ENCODE data around the gene TNFSF11. TPM values are rescaled to one million over a fixed set of nuclear protein-coding genes. Genes with fewer than 3 reads are reported as not detected.
A peak's percentile ranks its signal among the peaks of the same experiment; 100 is the strongest.

The TNFSF11 gene, protein sequence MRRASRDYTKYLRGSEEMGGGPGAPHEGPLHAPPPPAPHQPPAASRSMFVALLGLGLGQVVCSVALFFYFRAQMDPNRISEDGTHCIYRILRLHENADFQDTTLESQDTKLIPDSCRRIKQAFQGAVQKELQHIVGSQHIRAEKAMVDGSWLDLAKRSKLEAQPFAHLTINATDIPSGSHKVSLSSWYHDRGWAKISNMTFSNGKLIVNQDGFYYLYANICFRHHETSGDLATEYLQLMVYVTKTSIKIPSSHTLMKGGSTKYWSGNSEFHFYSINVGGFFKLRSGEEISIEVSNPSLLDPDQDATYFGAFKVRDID
- 0.08 TPM for polyA plus RNA-seq (2013, experiment 1 of 2)
- polyA plus RNA-seq (2013, experiment 2 of 2): 0.10 TPM

DNA sequence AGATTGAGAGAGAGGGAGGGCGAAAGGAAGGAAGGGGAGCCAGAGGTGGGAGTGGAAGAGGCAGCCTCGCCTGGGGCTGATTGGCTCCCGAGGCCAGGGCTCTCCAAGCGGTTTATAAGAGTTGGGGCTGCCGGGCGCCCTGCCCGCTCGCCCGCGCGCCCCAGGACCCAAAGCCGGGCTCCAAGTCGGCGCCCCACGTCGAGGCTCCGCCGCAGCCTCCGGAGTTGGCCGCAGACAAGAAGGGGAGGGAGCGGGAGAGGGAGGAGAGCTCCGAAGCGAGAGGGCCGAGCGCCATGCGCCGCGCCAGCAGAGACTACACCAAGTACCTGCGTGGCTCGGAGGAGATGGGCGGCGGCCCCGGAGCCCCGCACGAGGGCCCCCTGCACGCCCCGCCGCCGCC, at the start of gene TNFSF11:
TNFSF11 (plus strand) TSS at position 142 of the 400 bp plus-strand sequence; CDS start at position 294, 152 bp downstream.
- no peak within 1 kb of the TSS for H2BK5ac ChIP-seq (ENCODE audit: low read length)
- no peak within 1 kb of the TSS for H3K27ac ChIP-seq (replicated peaks; ENCODE audit: low read length)
- H4K91ac ChIP-seq (ENCODE audit: low read depth, low read length, poor library complexity): no peak within 1 kb of the TSS
- peak within 1 kb of the TSS; percentile 70 for H3K23ac ChIP-seq (ENCODE audit: low read depth, low read length, poor library complexity)
- H3K4me2 ChIP-seq (ENCODE audit: insufficient read depth, low read length, poor library complexity, severe bottlenecking): peak within 1 kb of the TSS; percentile 88
- peaks cover 8 to 49% (median 22%) of the 10 kb centered on the region in 3 experiments for H3K27me3 ChIP-seq (ENCODE audit: control insufficient read depth in 3 of 3, insufficient read depth in 3 of 3, low read depth in 1 of 3, low read length in 3 of 3)
- no peaks in the 10 kb centered on the region for H3K4me1 ChIP-seq (ENCODE audit: control insufficient read depth in 2 of 2, insufficient read depth in 1 of 2, low read depth in 1 of 2, low read length in 2 of 2)
- no peaks in the 10 kb centered on the region for H3K9me3 ChIP-seq (replicated peaks in 1 of 2; ENCODE audit: control insufficient read depth in 2 of 2, insufficient read depth in 1 of 2, low read depth in 1 of 2, low read length in 2 of 2)
- peak within 1 kb of the TSS; percentile 68 for H3K9ac ChIP-seq (ENCODE audit: low read depth, low read length, poor library complexity)
- WGBS, 2 donors (ENCODE audit: extremely low coverage in 2 of 2, insufficient read length in 2 of 2, insufficient replicate concordance in 1 of 2): no CpG with 5 or more reads among the region's 39 CpGs
- H4K8ac ChIP-seq (ENCODE audit: low read depth, low read length): no peak within 1 kb of the TSS
- no peaks in the 10 kb centered on the region for H3K36me3 ChIP-seq (replicated peaks in 1 of 2; ENCODE audit: control insufficient read depth in 2 of 2, insufficient read depth in 2 of 2, low read length in 2 of 2)
- H2AFZ ChIP-seq (ENCODE audit: low read length): peak within 1 kb of the TSS; percentile 49
- H3K4me3 ChIP-seq (ENCODE audit: low read length in 2 of 2): peak within 1 kb of the TSS in 1 of 2 donors; percentile 79
- no peak within 1 kb of the TSS for H2BK12ac ChIP-seq (ENCODE audit: low read length)
- peak within 1 kb of the TSS; percentile 67 for H3K18ac ChIP-seq (ENCODE audit: low read length)
- no peaks in the 10 kb centered on the region for H3K79me1 ChIP-seq (ENCODE audit: low read depth, low read length)
- DNase-seq (ENCODE audit: low spot score): no peak
- peak within 1 kb of the TSS; percentile 49 for H3K14ac ChIP-seq (ENCODE audit: low read length)
- H2BK15ac ChIP-seq (ENCODE audit: low read length): peak within 1 kb of the TSS; percentile 70
- H2AK5ac ChIP-seq (ENCODE audit: low read depth, low read length): no peak within 1 kb of the TSS
- H3K4ac ChIP-seq (ENCODE audit: low read length): no peak within 1 kb of the TSS
- no peak within 1 kb of the TSS for H2BK120ac ChIP-seq (ENCODE audit: low read depth, low read length)

DNA sequence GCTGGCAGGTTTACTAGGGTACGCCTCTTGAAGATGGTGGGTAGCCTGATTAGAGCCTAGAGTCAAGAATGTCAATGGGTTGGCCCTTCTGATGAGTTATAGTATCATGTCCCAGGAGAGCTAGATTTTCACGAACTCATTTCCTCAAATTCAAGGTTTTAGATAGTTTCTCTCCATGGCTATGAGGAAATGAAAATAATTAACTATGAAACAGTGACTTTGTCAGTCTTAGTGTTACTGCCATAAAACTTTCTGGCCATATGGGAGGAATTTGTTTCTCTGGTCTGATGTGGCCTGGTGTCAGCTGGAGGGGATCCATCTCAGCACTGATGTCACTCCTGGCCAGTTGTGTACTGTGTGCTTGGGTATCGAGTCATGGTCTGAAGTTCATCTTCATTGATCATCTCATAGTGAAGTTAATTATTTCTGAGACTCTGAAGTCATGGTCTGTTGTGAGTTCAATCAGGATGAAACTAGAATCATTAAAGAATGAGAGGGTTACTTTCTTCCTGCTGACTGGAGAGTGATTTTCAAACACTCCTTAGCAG, 49.4 kb upstream of the TNFSF11 start:
- H3K27me3 ChIP-seq (ENCODE audit: control insufficient read depth in 3 of 3, insufficient read depth in 3 of 3, low read depth in 1 of 3, low read length in 3 of 3): no peaks in the 10 kb centered on the region
- no peak overlapping the region for H3K23ac ChIP-seq (ENCODE audit: low read depth, low read length, poor library complexity)
- peaks cover 0 to 4% of the 10 kb centered on the region in 2 donors for H3K4me1 ChIP-seq (ENCODE audit: control insufficient read depth in 2 of 2, insufficient read depth in 1 of 2, low read depth in 1 of 2, low read length in 2 of 2)
- H2AFZ ChIP-seq (ENCODE audit: low read length): no peak overlapping the region
- H2BK12ac ChIP-seq (ENCODE audit: low read length): no peak overlapping the region
- H3K4ac ChIP-seq (ENCODE audit: low read length): no peak overlapping the region
- H3K79me1 ChIP-seq (ENCODE audit: low read depth, low read length): no peaks in the 10 kb centered on the region
- no peaks in the 10 kb centered on the region for H3K9me3 ChIP-seq (replicated peaks in 1 of 2; ENCODE audit: control insufficient read depth in 2 of 2, insufficient read depth in 1 of 2, low read depth in 1 of 2, low read length in 2 of 2)
- no peak overlapping the region for H2BK15ac ChIP-seq (ENCODE audit: low read length)
- H4K91ac ChIP-seq (ENCODE audit: low read depth, low read length, poor library complexity): no peak overlapping the region
- H3K36me3 ChIP-seq (replicated peaks in 1 of 2; ENCODE audit: control insufficient read depth in 2 of 2, insufficient read depth in 2 of 2, low read length in 2 of 2): no peaks in the 10 kb centered on the region
- no peak overlapping the region for H3K4me3 ChIP-seq (ENCODE audit: low read length in 2 of 2)
- H3K18ac ChIP-seq (ENCODE audit: low read length): no peak overlapping the region
- no peak for DNase-seq (ENCODE audit: low spot score)
- H2BK5ac ChIP-seq (ENCODE audit: low read length): no peak overlapping the region
- H3K14ac ChIP-seq (ENCODE audit: low read length): no peak overlapping the region
- H2BK120ac ChIP-seq (ENCODE audit: low read depth, low read length): no peak overlapping the region
- H2AK5ac ChIP-seq (ENCODE audit: low read depth, low read length): no peak overlapping the region
- no peak overlapping the region for H4K8ac ChIP-seq (ENCODE audit: low read depth, low read length)
- H3K4me2 ChIP-seq (ENCODE audit: insufficient read depth, low read length, poor library complexity, severe bottlenecking): no peak overlapping the region
- no peak overlapping the region for H3K27ac ChIP-seq (replicated peaks; ENCODE audit: low read length)
- no peak overlapping the region for H3K9ac ChIP-seq (ENCODE audit: low read depth, low read length, poor library complexity)
- WGBS, 2 donors (ENCODE audit: extremely low coverage in 2 of 2, insufficient read length in 2 of 2, insufficient replicate concordance in 1 of 2): no CpG with 5 or more reads among the region's 3 CpGs

DNA sequence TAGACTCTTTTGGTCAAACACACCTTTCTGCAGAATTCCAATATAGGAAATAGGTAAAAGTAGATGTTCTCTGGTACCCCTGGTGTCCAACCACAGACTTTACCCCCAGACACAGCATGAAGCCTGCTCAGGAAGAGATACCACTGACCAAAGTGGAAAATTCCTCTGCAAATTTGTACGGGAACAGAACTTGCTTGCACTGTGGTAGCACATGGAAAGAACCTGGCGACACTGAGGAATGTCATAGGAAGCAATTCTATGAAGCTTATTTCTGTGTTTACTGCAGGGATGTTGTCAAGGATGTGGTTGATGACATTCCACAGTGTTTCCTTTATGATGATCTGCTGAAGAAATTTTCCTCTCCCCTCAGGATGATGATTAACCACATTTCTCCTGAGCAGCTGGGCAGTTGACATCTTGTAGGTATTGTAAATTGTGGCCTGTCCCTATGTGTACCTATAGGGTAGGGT, 48.9 kb upstream of the TNFSF11 start:
- no peak for DNase-seq (ENCODE audit: low spot score)
- H3K4me1 ChIP-seq (ENCODE audit: control insufficient read depth in 2 of 2, insufficient read depth in 1 of 2, low read depth in 1 of 2, low read length in 2 of 2): peaks cover 0 to 4% of the 10 kb centered on the region in 2 donors
- no peaks in the 10 kb centered on the region for H3K36me3 ChIP-seq (replicated peaks in 1 of 2; ENCODE audit: control insufficient read depth in 2 of 2, insufficient read depth in 2 of 2, low read length in 2 of 2)
- H2AK5ac ChIP-seq (ENCODE audit: low read depth, low read length): no peak overlapping the region
- H3K79me1 ChIP-seq (ENCODE audit: low read depth, low read length): no peaks in the 10 kb centered on the region
- H2BK5ac ChIP-seq (ENCODE audit: low read length): no peak overlapping the region
- no peak overlapping the region for H4K91ac ChIP-seq (ENCODE audit: low read depth, low read length, poor library complexity)
- no peak overlapping the region for H2BK12ac ChIP-seq (ENCODE audit: low read length)
- H3K4ac ChIP-seq (ENCODE audit: low read length): no peak overlapping the region
- no peaks in the 10 kb centered on the region for H3K27me3 ChIP-seq (ENCODE audit: control insufficient read depth in 3 of 3, insufficient read depth in 3 of 3, low read depth in 1 of 3, low read length in 3 of 3)
- H3K27ac ChIP-seq (replicated peaks; ENCODE audit: low read length): no peak overlapping the region
- no peak overlapping the region for H3K4me3 ChIP-seq (ENCODE audit: low read length in 2 of 2)
- no peak overlapping the region for H2BK15ac ChIP-seq (ENCODE audit: low read length)
- no peak overlapping the region for H3K23ac ChIP-seq (ENCODE audit: low read depth, low read length, poor library complexity)
- H3K9me3 ChIP-seq (replicated peaks in 1 of 2; ENCODE audit: control insufficient read depth in 2 of 2, insufficient read depth in 1 of 2, low read depth in 1 of 2, low read length in 2 of 2): no peaks in the 10 kb centered on the region
- H3K14ac ChIP-seq (ENCODE audit: low read length): no peak overlapping the region
- H3K18ac ChIP-seq (ENCODE audit: low read length): no peak overlapping the region
- no peak overlapping the region for H4K8ac ChIP-seq (ENCODE audit: low read depth, low read length)
- H2BK120ac ChIP-seq (ENCODE audit: low read depth, low read length): no peak overlapping the region
- no peak overlapping the region for H3K9ac ChIP-seq (ENCODE audit: low read depth, low read length, poor library complexity)
- WGBS, 2 donors (ENCODE audit: extremely low coverage in 2 of 2, insufficient read length in 2 of 2, insufficient replicate concordance in 1 of 2): no CpG with 5 or more reads among the region's 2 CpGs
- no peak overlapping the region for H2AFZ ChIP-seq (ENCODE audit: low read length)
- no peak overlapping the region for H3K4me2 ChIP-seq (ENCODE audit: insufficient read depth, low read length, poor library complexity, severe bottlenecking)

DNA sequence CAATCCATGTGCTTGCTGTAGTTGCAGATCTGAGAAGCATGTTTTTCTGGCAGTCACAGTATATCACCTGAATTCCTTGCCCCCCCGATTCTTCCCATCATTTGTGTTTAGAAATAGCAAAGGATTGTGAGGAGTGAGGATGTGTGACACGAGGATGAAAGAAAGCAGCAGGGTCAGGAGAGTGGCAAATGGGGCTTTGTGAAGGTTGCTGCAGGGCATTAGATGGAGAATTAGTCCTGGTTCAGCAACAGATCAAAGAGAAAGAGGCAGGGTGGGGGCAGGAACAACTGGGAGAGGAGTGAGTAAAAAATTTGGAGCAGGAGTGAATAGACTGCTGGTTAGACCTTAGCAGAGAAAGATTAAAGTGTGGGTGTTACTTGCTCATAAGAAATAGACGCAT, 47.7 kb upstream of the TNFSF11 start:
- Histone ChIP-seq H3K4ac (ENCODE audit: low read length) (no peak overlapping the region), H3K23ac (ENCODE audit: low read depth, low read length, poor library complexity) (peak overlapping the region; percentile 66), H2AK5ac (ENCODE audit: low read depth, low read length) (no peak overlapping the region), H3K4me1 (ENCODE audit: control insufficient read depth in 2 of 2, insufficient read depth in 1 of 2, low read depth in 1 of 2, low read length in 2 of 2) (peaks cover 0 to 4% of the 10 kb centered on the region in 2 donors), H3K27me3 (ENCODE audit: control insufficient read depth in 3 of 3, insufficient read depth in 3 of 3, low read depth in 1 of 3, low read length in 3 of 3) (no peaks in the 10 kb centered on the region), H2BK120ac (ENCODE audit: low read depth, low read length) (no peak overlapping the region), H3K9me3 (replicated peaks in 1 of 2; ENCODE audit: control insufficient read depth in 2 of 2, insufficient read depth in 1 of 2, low read depth in 1 of 2, low read length in 2 of 2) (no peaks in the 10 kb centered on the region), H4K91ac (ENCODE audit: low read depth, low read length, poor library complexity) (no peak overlapping the region), H3K14ac (ENCODE audit: low read length) (no peak overlapping the region), H3K4me2 (ENCODE audit: insufficient read depth, low read length, poor library complexity, severe bottlenecking) (no peak overlapping the region), H3K36me3 (replicated peaks in 1 of 2; ENCODE audit: control insufficient read depth in 2 of 2, insufficient read depth in 2 of 2, low read length in 2 of 2) (no peaks in the 10 kb centered on the region), H2AFZ (ENCODE audit: low read length) (no peak overlapping the region), H3K79me1 (ENCODE audit: low read depth, low read length) (no peaks in the 10 kb centered on the region), H2BK5ac (ENCODE audit: low read length) (no peak overlapping the region), H3K27ac (replicated peaks; ENCODE audit: low read length) (no peak overlapping the region), H2BK12ac (ENCODE audit: low read length) (no peak overlapping the region), H3K4me3 (ENCODE audit: low read length in 2 of 2) (no peak overlapping the region), H4K8ac (ENCODE audit: low read depth, low read length) (no peak overlapping the region), H3K9ac (ENCODE audit: low read depth, low read length, poor library complexity) (peak overlapping the region; percentile 74), H3K18ac (ENCODE audit: low read length) (peak overlapping the region; percentile 35), H2BK15ac (ENCODE audit: low read length) (no peak overlapping the region)
- no peak for DNase-seq (ENCODE audit: low spot score)
- no CpG with 5 or more reads among the region's 3 CpGs for WGBS, 2 donors (ENCODE audit: extremely low coverage in 2 of 2, insufficient read length in 2 of 2, insufficient replicate concordance in 1 of 2)
